Measurements from ENCODE around the gene URGCP.
"Not testable (repeated sequence)": the region's sequence is repeated elsewhere in the genome, so short reads cannot be mapped to it uniquely, and the experiment has no call there.

Gene URGCP

GRCh38 chr7:43871064-43871463 is 35.3 kb downstream of the URGCP start:
- no peak for DNase-seq

GRCh38 chr7:43870316-43870715 is 36.1 kb downstream of the URGCP start:
- DNase-seq: no peak

- DNase-seq: no peak
Observed at GRCh38 chr7:43869867-43870240, 36.5 kb downstream of the URGCP start.

- DNase-seq: peak; percentile 97
Observed at GRCh38 chr7:43869006-43869866, 37.2 kb downstream of the URGCP start, which contains the start of gene MRPS24. MRPS24 (minus strand) TSS chr7:43869517; CDS start chr7:43869495, 22 bp downstream.

GRCh38 chr7:43868681-43869005 is 37.8 kb downstream of the URGCP start:
- no peak for DNase-seq

- no peak for DNase-seq
Observed at GRCh38 chr7:43868181-43868580, 38.2 kb downstream of the URGCP start.

- no peak for DNase-seq
Observed at GRCh38 chr7:43865277-43865676, 41.1 kb downstream of the URGCP start.

GRCh38 chr7:43864126-43864525 is 42.3 kb downstream of the URGCP start:
- no peak for DNase-seq

- no peak for DNase-seq
Observed at GRCh38 chr7:43856996-43857395, 49.4 kb downstream of the URGCP start.

- no peak for DNase-seq
Observed at GRCh38 chr7:43856316-43856715, 50.1 kb downstream of the URGCP start.

GRCh38 chr7:43855176-43855575 is 51.2 kb downstream of the URGCP start:
- no peak for DNase-seq

- DNase-seq: no peak
Observed at GRCh38 chr7:43851805-43852204, 54.6 kb downstream of the URGCP start.

- DNase-seq: no peak
Observed at GRCh38 chr7:43850348-43851116, 55.9 kb downstream of the URGCP start.

GRCh38 chr7:43849047-43849446 is 57.3 kb downstream of the URGCP start:
- no peak for DNase-seq

- DNase-seq: no peak
Observed at GRCh38 chr7:43847496-43847895, 58.9 kb downstream of the URGCP start.

- DNase-seq: no peak
Observed at GRCh38 chr7:43844662-43845061, 61.7 kb downstream of the URGCP start.

- no peak for DNase-seq
Observed at GRCh38 chr7:43844257-43844656, 62.1 kb downstream of the URGCP start.

- no peak for DNase-seq
Observed at GRCh38 chr7:43843296-43843695, 63.1 kb downstream of the URGCP start.

- DNase-seq: no peak
Observed at GRCh38 chr7:43838201-43838658, 68.2 kb downstream of the URGCP start.

- peak; percentile 73 for DNase-seq
Observed at GRCh38 chr7:43834463-43835251, 71.7 kb downstream of the URGCP start.

GRCh38 chr7:43830917-43831316 is 75.5 kb downstream of the URGCP start:
- not testable (repeated sequence) for DNase-seq

All from activated effector memory CD4-positive, alpha-beta T cell treated with anti-CD3 and anti-CD28 coated beads, Interleukin-2, amount 50 U/mL, for 16 hours (primary cell).